GM23248 (cell line): ENCODE data around the gene MYO1A.

Experiments used
- EZH2 ChIP-seq: fragments of 200-600 bp; sonication (generic); IDR thresholded peaks from 2 replicates; pipeline ENCODE4 v1.6.1; 2018; ENCODE audit warnings: antibody characterized with exemption, mild to moderate bottlenecking; ENCODE audit not compliant: insufficient read depth, poor library complexity, severe bottlenecking
- EZH2phosphoT487 ChIP-seq: fragments of 200-600 bp; sonication (generic); IDR thresholded peaks from 2 replicates; pipeline ENCODE4 v1.6.1; 2018; ENCODE audit warnings: antibody characterized with exemption, moderate library complexity, mild to moderate bottlenecking, low read depth; ENCODE audit not compliant: insufficient read depth

GRCh38 chr12:56995201-56995929 lies 54.6 kb downstream of the MYO1A start:
- TF ChIP-seq EZH2phosphoT487 (no peak), EZH2 (no peak)
